Measurements from ENCODE around the gene CPAMD8.
"Not testable (repeated sequence)": the region's sequence is repeated elsewhere in the genome, so short reads cannot be mapped to it uniquely, and the experiment has no call there.

CPAMD8 gene

DNA sequence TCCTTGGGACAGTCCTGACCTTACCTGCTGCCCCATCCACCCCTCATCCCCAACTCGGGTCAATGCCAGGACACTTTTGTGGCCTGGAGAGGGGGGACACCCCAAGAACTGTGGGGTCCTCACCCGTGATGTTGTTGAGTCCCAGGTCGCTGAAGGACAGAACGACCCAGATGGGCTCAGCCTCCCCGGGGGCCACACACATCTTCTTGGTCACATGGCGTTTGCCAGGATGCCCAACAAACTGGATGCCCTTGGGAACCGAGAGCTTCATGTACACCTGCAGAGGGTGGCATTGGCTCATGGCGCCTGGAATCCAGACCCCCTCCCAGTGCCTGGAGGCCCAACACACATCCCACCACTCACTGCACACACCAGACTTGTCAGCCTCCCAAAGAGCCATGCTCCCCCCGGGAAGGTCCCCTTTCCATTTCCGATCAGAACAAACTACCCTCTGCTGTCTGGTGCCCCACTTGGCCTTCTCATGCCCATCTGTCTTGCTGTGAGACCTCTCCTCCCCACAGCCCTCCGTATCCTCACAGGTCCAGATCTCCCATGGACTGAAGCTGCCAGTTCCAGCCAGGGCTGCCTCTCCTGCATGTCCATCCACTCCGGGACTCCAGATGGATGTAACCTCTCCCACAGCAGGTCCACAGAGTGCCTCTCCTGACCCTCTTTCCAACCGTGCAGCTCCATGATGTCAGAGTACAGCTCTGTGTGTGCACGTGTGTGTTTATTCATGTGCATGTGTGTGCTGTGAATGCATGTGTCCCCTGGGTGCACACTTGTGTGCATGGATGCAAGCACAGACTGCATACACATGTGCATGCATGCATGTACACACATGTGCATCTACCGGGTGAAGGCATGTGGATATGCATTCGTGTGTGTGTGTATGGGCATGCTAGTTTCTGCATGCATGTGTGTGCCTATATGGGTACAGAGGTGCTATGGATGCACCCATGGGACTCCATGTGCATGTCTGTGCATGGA lies 79.4 kb downstream of the CPAMD8 start:
- Histone ChIP-seq H3K4me3 (no peak overlapping the region), H3K27ac (no peak overlapping the region)
- TF ChIP-seq, protein P1, sequence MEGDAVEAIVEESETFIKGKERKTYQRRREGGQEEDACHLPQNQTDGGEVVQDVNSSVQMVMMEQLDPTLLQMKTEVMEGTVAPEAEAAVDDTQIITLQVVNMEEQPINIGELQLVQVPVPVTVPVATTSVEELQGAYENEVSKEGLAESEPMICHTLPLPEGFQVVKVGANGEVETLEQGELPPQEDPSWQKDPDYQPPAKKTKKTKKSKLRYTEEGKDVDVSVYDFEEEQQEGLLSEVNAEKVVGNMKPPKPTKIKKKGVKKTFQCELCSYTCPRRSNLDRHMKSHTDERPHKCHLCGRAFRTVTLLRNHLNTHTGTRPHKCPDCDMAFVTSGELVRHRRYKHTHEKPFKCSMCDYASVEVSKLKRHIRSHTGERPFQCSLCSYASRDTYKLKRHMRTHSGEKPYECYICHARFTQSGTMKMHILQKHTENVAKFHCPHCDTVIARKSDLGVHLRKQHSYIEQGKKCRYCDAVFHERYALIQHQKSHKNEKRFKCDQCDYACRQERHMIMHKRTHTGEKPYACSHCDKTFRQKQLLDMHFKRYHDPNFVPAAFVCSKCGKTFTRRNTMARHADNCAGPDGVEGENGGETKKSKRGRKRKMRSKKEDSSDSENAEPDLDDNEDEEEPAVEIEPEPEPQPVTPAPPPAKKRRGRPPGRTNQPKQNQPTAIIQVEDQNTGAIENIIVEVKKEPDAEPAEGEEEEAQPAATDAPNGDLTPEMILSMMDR (IDR thresholded peaks at IDR 0.05), result no peak
- DNase-seq (ENCODE audit: low spot score), result no peak

DNA sequence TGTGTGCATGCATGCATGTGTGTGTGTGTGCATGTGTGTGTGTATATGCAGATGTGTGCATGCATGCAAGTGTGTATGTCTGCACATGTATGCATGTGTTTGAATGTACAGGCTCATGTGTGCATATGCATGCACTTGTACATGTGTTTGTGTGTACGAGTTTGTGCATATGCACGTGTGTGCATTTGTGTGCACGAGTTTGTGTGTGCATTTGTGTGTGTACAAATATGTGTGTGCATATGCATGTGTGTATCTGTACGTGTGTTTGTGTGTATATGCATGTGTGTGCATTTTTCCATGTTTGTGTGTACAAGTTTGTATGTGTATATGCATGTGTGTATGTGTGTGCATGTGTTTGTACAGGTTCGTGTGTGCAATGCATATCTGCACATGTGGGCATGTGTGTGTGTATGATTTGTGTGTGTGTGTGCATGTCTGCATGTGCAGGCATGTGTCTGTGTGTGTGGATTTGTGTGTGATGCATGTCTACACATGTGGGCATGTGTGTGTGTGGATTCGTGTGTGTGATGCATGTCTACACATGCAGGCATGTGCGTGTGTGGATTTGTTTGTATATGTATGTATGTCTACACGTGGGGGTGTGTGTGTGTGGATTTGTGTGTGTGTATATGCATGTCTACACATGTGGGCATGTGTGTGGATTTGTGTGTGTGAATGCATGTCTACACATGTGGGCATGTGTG lies 80.7 kb downstream of the CPAMD8 start:
- TF ChIP-seq, protein P1 (IDR thresholded peaks at IDR 0.05), result no peak
- Histone ChIP-seq H3K27ac (no peak overlapping the region), H3K4me3 (no peak overlapping the region)
- DNase-seq (ENCODE audit: low spot score), result no peak

DNA sequence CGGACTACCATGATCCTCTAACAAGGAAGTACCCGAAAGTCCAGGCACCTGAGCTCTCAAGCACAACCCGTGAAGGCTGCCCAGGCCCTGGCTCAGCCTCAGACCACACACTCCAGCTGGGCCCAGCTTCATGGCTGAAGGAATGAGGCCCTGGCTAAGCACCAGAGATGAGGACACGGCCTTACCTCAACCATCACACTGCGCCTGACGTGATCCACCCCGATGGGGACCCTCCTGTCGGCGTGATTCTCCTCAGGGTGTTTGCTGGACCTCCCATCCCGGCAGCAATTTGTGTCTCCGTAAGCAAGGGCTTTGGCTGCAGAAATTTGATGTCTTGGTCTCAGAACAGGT lies 81.3 kb downstream of the CPAMD8 start:
- Histone ChIP-seq H3K4me3 (no peak overlapping the region), H3K27ac (no peak overlapping the region)
- DNase-seq (ENCODE audit: low spot score), result no peak
- TF ChIP-seq, protein P1 (IDR thresholded peaks at IDR 0.05), result no peak

DNA sequence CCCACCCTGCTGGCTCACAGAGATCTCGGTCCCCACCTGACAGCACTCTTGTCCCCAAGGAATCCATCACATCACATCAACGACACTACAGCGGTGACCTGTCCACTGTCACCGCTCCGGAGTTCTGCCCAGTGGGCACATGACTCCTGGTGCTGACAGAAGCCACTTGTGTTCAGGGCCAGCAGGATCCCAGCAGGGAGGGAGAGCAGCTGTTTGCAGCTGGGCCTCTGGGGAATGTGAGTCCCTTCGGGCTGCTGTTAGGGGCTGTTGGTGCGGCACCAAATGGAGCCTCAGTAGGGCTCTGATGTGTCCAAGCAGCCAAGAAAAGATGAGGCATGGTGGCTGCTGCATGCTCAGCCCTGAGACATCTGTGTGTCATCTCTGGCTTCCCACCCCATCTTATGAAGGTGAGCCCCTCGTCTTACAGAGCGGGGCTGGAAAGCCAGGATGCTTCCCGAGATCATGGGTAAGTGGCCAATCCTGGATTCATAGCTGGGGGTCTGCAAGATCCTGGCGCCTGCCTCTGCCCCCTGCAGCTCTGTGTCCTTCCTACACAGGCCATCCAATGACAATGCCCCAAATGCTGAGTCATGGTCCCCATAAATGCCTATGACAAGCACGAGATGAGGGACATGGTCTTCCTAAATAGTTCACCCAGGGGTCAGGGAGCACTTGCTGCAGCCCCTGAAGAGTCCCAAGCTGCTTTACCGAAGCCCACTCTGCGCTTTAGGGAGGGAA lies 81.8 kb downstream of the CPAMD8 start:
- H3K27ac ChIP-seq, result no peak overlapping the region
- no peak overlapping the region for H3K4me3 ChIP-seq
- TF ChIP-seq, protein P1 (IDR thresholded peaks at IDR 0.05), result no peak
- DNase-seq (ENCODE audit: low spot score), result no peak

DNA sequence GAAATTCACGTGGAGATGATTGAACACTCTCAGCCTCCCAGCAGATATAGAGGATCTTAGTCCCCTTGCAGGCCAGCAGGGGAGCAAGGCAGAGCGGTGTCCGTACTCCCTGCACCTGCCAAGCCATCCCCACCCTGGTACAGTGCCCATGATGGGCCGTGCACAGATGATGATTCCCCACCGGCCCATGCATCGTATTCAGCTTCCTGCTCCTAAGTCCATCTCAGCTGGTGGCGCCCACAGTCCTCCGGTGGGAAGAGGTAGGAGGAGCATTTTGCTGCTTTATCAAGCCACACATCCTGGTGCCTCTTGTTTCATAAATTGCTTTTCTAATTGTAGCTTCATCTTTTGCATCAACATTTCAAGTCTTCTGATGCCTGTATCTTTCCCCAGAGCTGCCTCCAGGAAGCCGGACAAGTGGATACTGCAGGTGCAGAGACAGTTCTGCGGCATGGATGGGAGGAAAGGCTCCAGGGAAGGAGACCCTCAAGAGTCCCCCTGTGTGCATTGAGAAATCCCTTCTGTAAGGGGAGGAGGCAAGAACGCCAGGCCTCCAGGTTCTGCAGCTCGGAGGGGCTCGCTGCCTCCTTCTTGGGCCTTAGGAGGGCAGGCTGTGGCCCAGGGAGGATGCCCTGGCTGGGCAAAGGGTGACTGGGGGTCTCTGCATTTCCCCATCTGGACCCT lies 82.5 kb downstream of the CPAMD8 start:
- TF ChIP-seq, protein P1 (IDR thresholded peaks at IDR 0.05), result no peak
- Histone ChIP-seq H3K27ac (no peak overlapping the region), H3K4me3 (no peak overlapping the region)
- DNase-seq (ENCODE audit: low spot score), result no peak

DNA sequence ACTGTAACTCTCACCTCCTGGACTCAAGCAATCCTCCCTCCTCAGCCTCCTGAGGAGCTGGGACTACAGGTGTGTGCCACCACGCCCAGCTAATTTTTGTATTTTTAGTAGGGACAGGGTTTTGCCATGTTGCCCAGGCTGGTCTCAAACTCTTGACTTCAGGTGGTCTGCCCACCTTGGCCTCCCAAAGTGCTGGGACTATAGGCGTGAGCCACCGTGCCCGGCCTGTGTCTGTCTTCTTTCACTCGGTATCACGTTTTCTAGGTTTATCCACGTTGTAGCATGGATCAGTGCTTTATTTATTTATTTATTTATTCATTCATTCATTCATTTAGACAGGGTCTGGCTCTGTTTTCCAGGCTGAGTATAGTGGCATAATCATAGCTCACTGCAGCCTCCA lies 83.5 kb downstream of the CPAMD8 start:
- H3K4me3 ChIP-seq; DNase-seq (ENCODE audit: low spot score); H3K27ac ChIP-seq: not testable (repeated sequence)

DNA sequence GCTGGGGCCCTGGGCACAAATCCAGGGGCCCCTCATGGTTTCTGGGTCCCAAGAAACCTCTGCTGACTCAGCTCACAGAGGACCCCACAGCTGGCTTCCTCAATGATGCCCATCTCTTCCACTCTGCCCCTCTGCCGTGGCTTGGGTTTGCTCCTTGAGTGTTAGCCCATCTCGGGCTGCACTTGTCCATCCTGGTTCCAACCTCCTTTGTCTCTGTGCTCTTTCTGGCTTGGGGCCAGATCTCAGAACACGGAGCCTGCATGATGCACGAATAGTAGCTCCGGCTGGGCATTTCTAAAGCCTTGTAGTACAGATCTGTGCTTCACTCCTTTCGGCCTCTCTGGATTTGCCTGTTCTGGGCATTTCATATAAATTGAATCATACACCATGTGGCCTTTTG lies 84.0 kb downstream of the CPAMD8 start:
- Histone ChIP-seq H3K27ac (no peak overlapping the region), H3K4me3 (no peak overlapping the region)
- TF ChIP-seq, protein P1 (IDR thresholded peaks at IDR 0.05), result no peak
- DNase-seq (ENCODE audit: low spot score), result no peak
